K562 (cell line): ENCODE results near the gene NAV2. TPM values are rescaled to one million over a fixed set of nuclear protein-coding genes. Genes with fewer than 3 reads are reported as not detected.

Experiments used
- ATAC-seq: fragments of 200-7000 bp; cut with Tn5 transposase; 3 replicates; pipeline ENCODE4 v1.9.1; 2020; ENCODE audit warnings: moderate library complexity
- BruUV-seq: library from RNA; stranded (reverse); fragments of 400-500 nt; replicated peaks from 2 replicates; lab custom pipeline; 2021; lab: Mats Ljungman, UMichigan
- CTCF ChIA-PET: fragments of 300-600 bp; formaldehyde crosslinking; extraction: SDS; loops from one replicate; lab custom pipeline; 2021; ENCODE audit warnings: low intra/inter-chr PET ratio; lab: Yijun Ruan, JAX
- POLR2A ChIA-PET: fragments of 300-600, 350-650 bp; sonication (Branson Sonifier 250); formaldehyde crosslinking; extraction: SDS; loops from one replicate; lab custom pipeline; 2021; ENCODE audit warnings: antibody characterized with exemption, inconsistent platforms; lab: Yijun Ruan, JAX
- DNase-seq, 4 experiments: peaks; one replicate each; pipeline versions ENCODE4 v3.0.0 to v3.0.0-alpha.2; 2011 to 2018; ENCODE audit warnings: low spot score in 3 of 4, mixed read lengths in 3 of 4; ENCODE audit errors: extremely low read depth in 1 of 4
- FAIRE-seq: peaks from 2 replicates; lab custom pipeline; 2011; peaks lifted over from hg19 to GRCh38; lab: Jason Lieb, UNC
- H2AFZ ChIP-seq: 2 replicates; pipeline ENCODE4 v1.6.0; 2011; ENCODE audit warnings: low read depth, low read length, control low read depth, inconsistent platforms
- H3K27ac ChIP-seq: fragments of 200-600 bp; 3 replicates; pipeline ENCODE4 v1.8.0; 2011; ENCODE audit warnings: low read depth, mild to moderate bottlenecking, control low read depth, inconsistent platforms, low read length, moderate library complexity, mixed read lengths; ENCODE audit errors: extremely low read depth
- H3K27me3 ChIP-seq, 2 experiments: fragments of 300-600 bp in 1 of 2; 2 replicates in 1 of 2; 3 replicates in 1 of 2; pipeline versions ENCODE4 v1.6.0 to v1.8.0; 2011; ENCODE audit warnings: inconsistent platforms in 2 of 2, low read length in 2 of 2, mild to moderate bottlenecking in 1 of 2, mixed read lengths in 1 of 2, moderate library complexity in 1 of 2; ENCODE audit not compliant: control insufficient read depth in 2 of 2, insufficient read depth in 2 of 2
- H3K36me3 ChIP-seq: fragments of 300-600 bp; 3 replicates; pipeline ENCODE4 v1.8.0; 2011; ENCODE audit warnings: mild to moderate bottlenecking, low read length, inconsistent platforms; ENCODE audit not compliant: control insufficient read depth, insufficient read depth
- H3K4me1 ChIP-seq, 2 experiments: fragments of 200-600 bp in 1 of 2; replicated peaks in 1 of 2; 2 replicates in 1 of 2; 3 replicates in 1 of 2; pipeline versions ENCODE4 v1.5.1 to v1.8.0; 2011; ENCODE audit warnings: inconsistent platforms in 2 of 2, low read length in 2 of 2, mild to moderate bottlenecking in 1 of 2, mixed read lengths in 1 of 2, moderate library complexity in 1 of 2; ENCODE audit not compliant: control insufficient read depth in 2 of 2, insufficient read depth in 2 of 2
- H3K4me2 ChIP-seq: 2 replicates; pipeline ENCODE4 v1.6.1; 2011; ENCODE audit warnings: low read length, control low read depth, inconsistent platforms, mixed read lengths; ENCODE audit not compliant: insufficient read depth
- H3K4me3 ChIP-seq: fragments of 200-600 bp; sonication (generic), shearing (Covaris generic); 2 replicates; pipeline ENCODE4 v1.5.1; 2016; ENCODE audit warnings: control low read depth, inconsistent platforms
- H3K79me2 ChIP-seq: fragments of 200-600 bp; 3 replicates; pipeline ENCODE4 v1.8.0; 2011; ENCODE audit warnings: low read length, inconsistent platforms; ENCODE audit not compliant: control insufficient read depth, insufficient read depth
- H3K9ac ChIP-seq, 2 experiments: 2 replicates each; pipeline versions ENCODE4 v1.6.0 to v1.6.1; 2011; ENCODE audit warnings: low read depth in 2 of 2, low read length in 2 of 2, control low read depth in 1 of 2, inconsistent platforms in 1 of 2, mild to moderate bottlenecking in 1 of 2, mixed read lengths in 1 of 2; ENCODE audit not compliant: insufficient read depth in 1 of 2
- H3K9me1 ChIP-seq: one replicate; pipeline ENCODE4 v1.6.0; 2011; ENCODE audit warnings: inconsistent platforms, mild to moderate bottlenecking, low read length, moderate library complexity; ENCODE audit not compliant: control insufficient read depth, insufficient read depth
- H3K9me3 ChIP-seq: replicated peaks from 2 replicates; pipeline ENCODE4 v1.5.1; 2011; ENCODE audit warnings: low read depth, low read length, inconsistent platforms; ENCODE audit not compliant: control insufficient read depth, insufficient read depth
- H4K20me1 ChIP-seq: replicated peaks from 2 replicates; pipeline ENCODE4 v1.6.1; 2011; ENCODE audit warnings: low read length, inconsistent platforms, mixed read lengths; ENCODE audit not compliant: control insufficient read depth, insufficient read depth
- GATAD2B ChIP-seq: fragments of 450-650 bp; IDR thresholded peaks from 2 replicates; pipeline ENCODE4 v1.6.1; 2017; ENCODE audit warnings: mild to moderate bottlenecking, borderline replicate concordance
- KDM1A ChIP-seq, 2 experiments: fragments of 450-650 bp; IDR thresholded peaks; 2 replicates each; pipeline ENCODE4 v1.6.1; 2016; ENCODE audit warnings: mild to moderate bottlenecking in 2 of 2
- MCM7 ChIP-seq, 2 experiments: fragments of 450-650 bp; IDR thresholded peaks; 2 replicates each; pipeline ENCODE4 v1.6.1; 2016 to 2018
- TAF9B ChIP-seq: fragments of 450-650 bp; IDR thresholded peaks from 2 replicates; pipeline ENCODE4 v1.6.1; 2018; ENCODE audit warnings: mild to moderate bottlenecking; ENCODE audit not compliant: partially characterized antibody
- TFAP4 ChIP-seq: sonication (generic); formaldehyde crosslinking; IDR thresholded peaks from 2 replicates; pipeline ENCODE4 v1.8.0; 2022; ENCODE audit warnings: missing genetic modification reagents, mild to moderate bottlenecking, moderate library complexity, borderline replicate concordance
- XRCC3 ChIP-seq: fragments of 450-650 bp; IDR thresholded peaks from 2 replicates; pipeline ENCODE4 v1.6.1; 2017; ENCODE audit warnings: mild to moderate bottlenecking, moderate library complexity
- ZC3H8 ChIP-seq: fragments of 450-650 bp; IDR thresholded peaks from 2 replicates; pipeline ENCODE4 v1.6.1; 2017
- ZEB2 ChIP-seq: fragments of 450-650 bp; IDR thresholded peaks from 2 replicates; pipeline ENCODE4 v1.6.1; 2016
- ZNF707 ChIP-seq: fragments of 250-450 bp; sonication (Bioruptor Pico); conservative IDR thresholded peaks from 2 replicates; pipeline ENCODE4 v1.8.0; 2022; ENCODE audit warnings: inconsistent platforms, mild to moderate bottlenecking, moderate library complexity
- ZSCAN29 ChIP-seq: fragments of 450-650 bp; IDR thresholded peaks from 2 replicates; pipeline ENCODE4 v1.6.1; 2017
- WGBS: fragments of 100-300 bp; shearing (Covaris generic); methylation state at CpG from one replicate; pipeline ENCODE4 v1.1.6; 2016; ENCODE audit warnings: low coverage, mixed read lengths; ENCODE audit not compliant: insufficient coverage; ENCODE audit errors: missing lambda C conversion rate; 5-methylcytosine and 5-hydroxymethylcytosine counted together
- in situ Hi-C: fragments of 300-500 bp; cut with MboI; formaldehyde crosslinking; loops from 4 replicates; pipeline ENCODE4 v1.15.0; 2018; ENCODE audit warnings: inconsistent platforms, mixed read lengths
- intact Hi-C: fragments of 100-400 bp; cut with micrococcal nuclease; formaldehyde crosslinking; loops from 2 replicates; pipeline ENCODE4 v1.14.2; 2022
- polyA plus RNA-seq, 8 experiments: library from polyadenylated mRNA; depleted of rRNA in 4 of 8; stranded (reverse) in 5 of 8; unstranded in 3 of 8; fragments of >200 nt; fragmentation: Nextera tagmentation in 2 of 8; fragmentation: Illumina TruSeq in 1 of 8; extraction: Ambion mirVana in 2 of 8; extraction: Trizol in 1 of 8; gene quantifications; 2 replicates each; pipeline versions ENCODE4 v1.2.1 to v1.2.3, GENCODE V29; 2011 to 2014; ENCODE audit warnings: inconsistent platforms in 1 of 8, missing spikeins in 1 of 8
- total RNA-seq, 7 experiments: library from RNA; depleted of rRNA in 6 of 7; stranded (reverse); fragments of >200 nt in 6 of 7; fragmentation: Illumina TruSeq in 2 of 7; extraction: Trizol in 2 of 7; gene quantifications; 2 replicates each; pipeline versions ENCODE4 v1.2.1 to v1.2.3, GENCODE V29; 2011 to 2021; ENCODE audit warnings: low replicate concordance in 1 of 7
- TF ChIP-seq, protein P1 (sequence below), 2 experiments: fragments of 250-450 bp in 1 of 2; fragments of 450-650 bp in 1 of 2; sonication (Bioruptor Pico) in 1 of 2; IDR thresholded peaks; 2 replicates each; pipeline versions ENCODE4 v1.6.1 to v1.8.0; 2016 to 2021; ENCODE audit warnings: mild to moderate bottlenecking in 2 of 2, moderate library complexity in 2 of 2, missing compliant biosample characterization in 1 of 2, missing genetic modification characterization in 1 of 2

The NAV2 gene
- total and polyA plus RNA-seq, 9 of the 15 experiments (the other 6 are each of a cell fraction or from before 2014, with no cell fraction given) = 0.03 to 0.35 (median 0.05) TPM

DNA sequence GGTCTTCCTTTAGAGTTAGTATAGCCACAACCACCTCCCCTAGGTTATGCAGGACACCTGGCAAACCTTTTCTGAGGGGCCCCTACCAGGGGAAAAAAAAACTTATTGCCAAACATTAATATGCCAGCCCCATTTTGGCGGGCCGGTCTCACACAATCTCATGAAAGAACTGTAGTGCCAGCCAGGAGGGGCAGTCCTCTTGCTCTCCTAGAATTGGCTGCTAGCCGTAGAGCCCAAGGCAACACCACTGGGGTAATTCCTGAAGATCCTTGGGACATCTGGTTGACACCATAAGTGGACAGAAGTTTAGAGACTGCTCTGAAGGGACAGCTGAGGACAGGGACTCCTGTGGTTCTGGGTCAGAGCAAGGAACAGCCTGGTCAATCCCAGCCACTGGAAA lies 24.2 kb downstream of the NAV2 start:
- H3K9me1 ChIP-seq = no peaks in the 10 kb centered on the region
- H3K27ac ChIP-seq = no peak overlapping the region
- TF ChIP-seq, protein P1, sequence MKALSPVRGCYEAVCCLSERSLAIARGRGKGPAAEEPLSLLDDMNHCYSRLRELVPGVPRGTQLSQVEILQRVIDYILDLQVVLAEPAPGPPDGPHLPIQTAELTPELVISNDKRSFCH (CRISPR knock-in tag; IDR thresholded peaks at IDR 0.05) = no peak
- TF ChIP-seq, protein P1 (tag; IDR thresholded peaks at IDR 0.05) = no peak
- TF ChIP-seq ZC3H8 (no peak), ZNF707 (CRISPR knock-in tag) (no peak), XRCC3 (no peak)
- no TSS peak for BruUV-seq
- H2AFZ ChIP-seq = no peak overlapping the region
- no peak for ATAC-seq
- POLR2A ChIA-PET = interaction anchor here (0.7 kb wide), 1 partner anchor 196 kb away, joined by 3 read pairs; no protein-coding TSS in a partner anchor
- intact Hi-C loops (no loop called here), in situ Hi-C loops (no loop called here)
- DNase-seq = no peak
- no peaks in the 10 kb centered on the region for H3K36me3 ChIP-seq
- no peaks in the 10 kb centered on the region for H3K4me1 ChIP-seq
- CTCF ChIA-PET = no interaction called here
- H4K20me1 ChIP-seq = no peaks in the 10 kb centered on the region; the same call in 1 of the 2 replicates
- no peak overlapping the region for H3K4me3 ChIP-seq
- H3K79me2 ChIP-seq = no peaks in the 10 kb centered on the region
- H3K9me3 ChIP-seq = no peaks in the 10 kb centered on the region
- no peak overlapping the region for H3K9ac ChIP-seq
- no peak for FAIRE-seq
- peaks cover 0 to 16% of the 10 kb centered on the region in 2 experiments; a peak in 1 of 5 replicates for H3K27me3 ChIP-seq
- 0% methylated on average over 3 of the region's 3 CpGs for WGBS
- no peak overlapping the region for H3K4me2 ChIP-seq

GRCh38 chr11:19737575-19737974 lies 24.9 kb downstream of the NAV2 start:
- no TSS peak for BruUV-seq
- Histone ChIP-seq H3K9me1 (no peaks in the 10 kb centered on the region), H3K4me1 (no peaks in the 10 kb centered on the region), H3K36me3 (no peaks in the 10 kb centered on the region), H3K4me3 (no peak overlapping the region), H3K9ac (no peak overlapping the region), H3K27ac (no peak overlapping the region), H2AFZ (no peak overlapping the region), H3K4me2 (no peak overlapping the region), H3K79me2 (no peaks in the 10 kb centered on the region), H3K9me3 (no peaks in the 10 kb centered on the region), H3K27me3 (peaks cover 0 to 16% of the 10 kb centered on the region in 2 experiments; a peak in 1 of 5 replicates), H4K20me1 (no peaks in the 10 kb centered on the region; the same call in 1 of the 2 replicates)
- POLR2A ChIA-PET = interaction anchor here (0.7 to 0.8 kb wide), 2 partner anchors 109 to 196 kb away, joined by 3 read pairs; no protein-coding TSS in a partner anchor
- ATAC-seq = no peak
- CTCF ChIA-PET = no interaction called here
- FAIRE-seq = no peak
- intact Hi-C loops (no loop called here), in situ Hi-C loops (no loop called here)
- WGBS = 2% methylated on average over 4 of the region's 4 CpGs
- TF ChIP-seq KDM1A (IDR thresholded peaks at IDR 0.05) = no peak
- no peak for TF ChIP-seq ZSCAN29
- TF ChIP-seq MCM7 (IDR thresholded peaks at IDR 0.05) = no peak
- TF ChIP-seq ZEB2 = no peak
- TF ChIP-seq, protein P1 (CRISPR knock-in tag; IDR thresholded peaks at IDR 0.05) = no peak
- TF ChIP-seq, protein P1 (tag; IDR thresholded peaks at IDR 0.05) = no peak
- no peak for TF ChIP-seq GATAD2B
- no peak for TF ChIP-seq TFAP4 (CRISPR knock-in tag)
- no peak for TF ChIP-seq TAF9B
- no peak for DNase-seq
